K562 (cell line): Measurements from ENCODE around the gene LRRC47. TPM values are rescaled to one million over a fixed set of nuclear protein-coding genes. Genes with fewer than 3 reads are reported as not detected.

Experiments
- ATAC-seq: fragments of 200-7000 bp; cut with Tn5 transposase; 3 replicates; pipeline ENCODE4 v1.9.1; 2020; ENCODE audit warnings: moderate library complexity
- BruUV-seq: library from RNA; stranded (reverse); fragments of 400-500 nt; replicated peaks from 2 replicates; lab custom pipeline; 2021; lab: Mats Ljungman, UMichigan
- CTCF ChIA-PET: fragments of 300-600 bp; formaldehyde crosslinking; extraction: SDS; loops from one replicate; lab custom pipeline; 2021; ENCODE audit warnings: low intra/inter-chr PET ratio; lab: Yijun Ruan, JAX
- POLR2A ChIA-PET: fragments of 300-600, 350-650 bp; sonication (Branson Sonifier 250); formaldehyde crosslinking; extraction: SDS; loops from one replicate; lab custom pipeline; 2021; ENCODE audit warnings: antibody characterized with exemption, inconsistent platforms; lab: Yijun Ruan, JAX
- DNase-seq, 4 experiments: peaks; one replicate each; pipeline versions ENCODE4 v3.0.0 to v3.0.0-alpha.2; 2011 to 2018; ENCODE audit warnings: low spot score in 3 of 4, mixed read lengths in 3 of 4; ENCODE audit errors: extremely low read depth in 1 of 4
- FAIRE-seq: peaks from 2 replicates; lab custom pipeline; 2011; peaks lifted over from hg19 to GRCh38; lab: Jason Lieb, UNC
- H2AFZ ChIP-seq: 2 replicates; pipeline ENCODE4 v1.6.0; 2011; ENCODE audit warnings: low read depth, low read length, control low read depth, inconsistent platforms
- H3K27ac ChIP-seq: fragments of 200-600 bp; 3 replicates; pipeline ENCODE4 v1.8.0; 2011; ENCODE audit warnings: low read depth, mild to moderate bottlenecking, control low read depth, inconsistent platforms, low read length, moderate library complexity, mixed read lengths; ENCODE audit errors: extremely low read depth
- H3K27me3 ChIP-seq, 2 experiments: fragments of 300-600 bp in 1 of 2; 2 replicates in 1 of 2; 3 replicates in 1 of 2; pipeline versions ENCODE4 v1.6.0 to v1.8.0; 2011; ENCODE audit warnings: inconsistent platforms in 2 of 2, low read length in 2 of 2, mild to moderate bottlenecking in 1 of 2, mixed read lengths in 1 of 2, moderate library complexity in 1 of 2; ENCODE audit not compliant: control insufficient read depth in 2 of 2, insufficient read depth in 2 of 2
- H3K36me3 ChIP-seq: fragments of 300-600 bp; 3 replicates; pipeline ENCODE4 v1.8.0; 2011; ENCODE audit warnings: mild to moderate bottlenecking, low read length, inconsistent platforms; ENCODE audit not compliant: control insufficient read depth, insufficient read depth
- H3K4me1 ChIP-seq, 2 experiments: fragments of 200-600 bp in 1 of 2; replicated peaks in 1 of 2; 2 replicates in 1 of 2; 3 replicates in 1 of 2; pipeline versions ENCODE4 v1.5.1 to v1.8.0; 2011; ENCODE audit warnings: inconsistent platforms in 2 of 2, low read length in 2 of 2, mild to moderate bottlenecking in 1 of 2, mixed read lengths in 1 of 2, moderate library complexity in 1 of 2; ENCODE audit not compliant: control insufficient read depth in 2 of 2, insufficient read depth in 2 of 2
- H3K4me2 ChIP-seq: 2 replicates; pipeline ENCODE4 v1.6.1; 2011; ENCODE audit warnings: low read length, control low read depth, inconsistent platforms, mixed read lengths; ENCODE audit not compliant: insufficient read depth
- H3K4me3 ChIP-seq: fragments of 200-600 bp; sonication (generic), shearing (Covaris generic); 2 replicates; pipeline ENCODE4 v1.5.1; 2016; ENCODE audit warnings: control low read depth, inconsistent platforms
- H3K79me2 ChIP-seq: fragments of 200-600 bp; 3 replicates; pipeline ENCODE4 v1.8.0; 2011; ENCODE audit warnings: low read length, inconsistent platforms; ENCODE audit not compliant: control insufficient read depth, insufficient read depth
- H3K9ac ChIP-seq, 2 experiments: 2 replicates each; pipeline versions ENCODE4 v1.6.0 to v1.6.1; 2011; ENCODE audit warnings: low read depth in 2 of 2, low read length in 2 of 2, control low read depth in 1 of 2, inconsistent platforms in 1 of 2, mild to moderate bottlenecking in 1 of 2, mixed read lengths in 1 of 2; ENCODE audit not compliant: insufficient read depth in 1 of 2
- H3K9me1 ChIP-seq: one replicate; pipeline ENCODE4 v1.6.0; 2011; ENCODE audit warnings: inconsistent platforms, mild to moderate bottlenecking, low read length, moderate library complexity; ENCODE audit not compliant: control insufficient read depth, insufficient read depth
- H3K9me3 ChIP-seq: replicated peaks from 2 replicates; pipeline ENCODE4 v1.5.1; 2011; ENCODE audit warnings: low read depth, low read length, inconsistent platforms; ENCODE audit not compliant: control insufficient read depth, insufficient read depth
- H4K20me1 ChIP-seq: replicated peaks from 2 replicates; pipeline ENCODE4 v1.6.1; 2011; ENCODE audit warnings: low read length, inconsistent platforms, mixed read lengths; ENCODE audit not compliant: control insufficient read depth, insufficient read depth
- DDX20 ChIP-seq: fragments of 450-650 bp; IDR thresholded peaks from 2 replicates; pipeline ENCODE4 v1.6.1; 2016; ENCODE audit warnings: missing genetic modification characterization, low read depth, mild to moderate bottlenecking, missing compliant biosample characterization, moderate library complexity
- E2F4 ChIP-seq: sonication (generic); formaldehyde crosslinking; IDR thresholded peaks from 2 replicates; pipeline ENCODE4 v1.8.0; 2022; ENCODE audit warnings: mild to moderate bottlenecking, low read depth, missing genetic modification reagents
- FOS ChIP-seq: IDR thresholded peaks from 3 replicates; pipeline ENCODE4 v1.6.1; 2011; ENCODE audit not compliant: insufficient read length; ENCODE audit errors: extremely low read depth
- L3MBTL2 ChIP-seq: fragments of 450-650 bp; IDR thresholded peaks from 2 replicates; pipeline ENCODE4 v1.6.1; 2016; ENCODE audit warnings: mild to moderate bottlenecking, moderate library complexity
- MAFG ChIP-seq: fragments of 450-650 bp; conservative IDR thresholded peaks from 2 replicates; pipeline ENCODE4 v1.6.1; 2016; ENCODE audit warnings: missing genetic modification characterization, missing compliant biosample characterization
- NFIC ChIP-seq: fragments of 450-650 bp; IDR thresholded peaks from 2 replicates; pipeline ENCODE4 v1.6.1; 2017; ENCODE audit warnings: mild to moderate bottlenecking, inconsistent platforms
- NR4A1 ChIP-seq, 2 experiments: fragments of 250-450 bp in 1 of 2; fragments of 450-650 bp in 1 of 2; sonication (Bioruptor Pico) in 1 of 2; IDR thresholded peaks; 2 replicates each; pipeline versions ENCODE4 v1.4.0 to v1.6.1; 2016 to 2020; ENCODE audit warnings: mild to moderate bottlenecking in 2 of 2, missing compliant biosample characterization in 1 of 2, missing genetic modification characterization in 1 of 2, moderate library complexity in 1 of 2
- WGBS: fragments of 100-300 bp; shearing (Covaris generic); methylation state at CpG from one replicate; pipeline ENCODE4 v1.1.6; 2016; ENCODE audit warnings: low coverage, mixed read lengths; ENCODE audit not compliant: insufficient coverage; ENCODE audit errors: missing lambda C conversion rate; 5-methylcytosine and 5-hydroxymethylcytosine counted together
- in situ Hi-C: fragments of 300-500 bp; cut with MboI; formaldehyde crosslinking; loops from 4 replicates; pipeline ENCODE4 v1.15.0; 2018; ENCODE audit warnings: inconsistent platforms, mixed read lengths
- intact Hi-C: fragments of 100-400 bp; cut with micrococcal nuclease; formaldehyde crosslinking; loops from 2 replicates; pipeline ENCODE4 v1.14.2; 2022
- polyA plus RNA-seq, 8 experiments: library from polyadenylated mRNA; depleted of rRNA in 4 of 8; stranded (reverse) in 5 of 8; unstranded in 3 of 8; fragments of >200 nt; fragmentation: Nextera tagmentation in 2 of 8; fragmentation: Illumina TruSeq in 1 of 8; extraction: Ambion mirVana in 2 of 8; extraction: Trizol in 1 of 8; gene quantifications; 2 replicates each; pipeline versions ENCODE4 v1.2.1 to v1.2.3, GENCODE V29; 2011 to 2014; ENCODE audit warnings: inconsistent platforms in 1 of 8, missing spikeins in 1 of 8
- total RNA-seq, 7 experiments: library from RNA; depleted of rRNA in 6 of 7; stranded (reverse); fragments of >200 nt in 6 of 7; fragmentation: Illumina TruSeq in 2 of 7; extraction: Trizol in 2 of 7; gene quantifications; 2 replicates each; pipeline versions ENCODE4 v1.2.1 to v1.2.3, GENCODE V29; 2011 to 2021; ENCODE audit warnings: low replicate concordance in 1 of 7

Gene LRRC47
- total and polyA plus RNA-seq, 9 of the 15 experiments (the other 6 are each of a cell fraction or from before 2014, with no cell fraction given): 4.6 to 68.0 (median 35.9) TPM

DNA sequence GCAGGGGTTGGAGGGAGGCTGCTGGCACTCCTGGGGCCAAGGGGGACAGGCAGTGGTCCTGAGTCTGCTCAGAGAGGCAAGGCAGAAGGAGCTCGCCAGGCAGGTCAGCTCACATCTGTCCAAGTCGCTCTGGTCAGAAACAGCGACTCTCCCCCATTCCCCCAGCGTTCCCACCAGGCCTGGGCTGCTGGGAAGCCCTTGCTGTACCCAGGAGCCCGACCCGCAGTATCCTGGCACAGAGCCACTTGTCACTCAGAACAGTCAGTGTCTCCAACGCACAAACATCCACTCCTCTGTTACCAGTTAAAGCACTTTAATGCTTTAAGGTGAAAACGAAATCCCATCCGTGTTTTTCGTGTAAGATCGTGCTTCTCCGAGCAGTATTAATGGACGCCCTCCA is 60.6 kb downstream of the LRRC47 start:
- no peak for DNase-seq
- Histone ChIP-seq H3K4me1 (peaks cover 0 to 43% of the 10 kb centered on the region in 2 experiments; a peak in 2 of 5 replicates), H3K9me1 (peaks cover 5% of the 10 kb centered on the region), H3K4me3 (no peak overlapping the region), H3K36me3 (peaks cover 52% of the 10 kb centered on the region; the same call in 2 of the 3 replicates), H3K79me2 (no peaks in the 10 kb centered on the region), H3K9ac (0 out of 4 replicates have a peak overlapping the region, but pooled peaks of 1 of the 2 experiments have one; percentile 49), H3K27ac (no peak overlapping the region), H3K9me3 (no peaks in the 10 kb centered on the region), H2AFZ (no peak overlapping the region), H3K27me3 (peaks cover 0 to 4% of the 10 kb centered on the region in 2 experiments; a peak in 1 of 5 replicates), H4K20me1 (no peaks in the 10 kb centered on the region; the same call in 1 of the 2 replicates), H3K4me2 (no peak overlapping the region)
- CTCF ChIA-PET: no interaction called here
- no peak for FAIRE-seq
- BruUV-seq: no TSS peak
- TF ChIP-seq L3MBTL2: no peak
- TF ChIP-seq NFIC: peak; percentile 50
- POLR2A ChIA-PET: interaction anchor here (0.7 to 1.2 kb wide), 3 partner anchors 9 to 38 kb away, joined by 3 to 5 read pairs (median 5); no protein-coding TSS in a partner anchor
- 60% methylated on average over 13 of the region's 13 CpGs for WGBS
- in situ Hi-C loops: no loop called here
- intact Hi-C loops: no loop called here
- ATAC-seq: no peak

DNA sequence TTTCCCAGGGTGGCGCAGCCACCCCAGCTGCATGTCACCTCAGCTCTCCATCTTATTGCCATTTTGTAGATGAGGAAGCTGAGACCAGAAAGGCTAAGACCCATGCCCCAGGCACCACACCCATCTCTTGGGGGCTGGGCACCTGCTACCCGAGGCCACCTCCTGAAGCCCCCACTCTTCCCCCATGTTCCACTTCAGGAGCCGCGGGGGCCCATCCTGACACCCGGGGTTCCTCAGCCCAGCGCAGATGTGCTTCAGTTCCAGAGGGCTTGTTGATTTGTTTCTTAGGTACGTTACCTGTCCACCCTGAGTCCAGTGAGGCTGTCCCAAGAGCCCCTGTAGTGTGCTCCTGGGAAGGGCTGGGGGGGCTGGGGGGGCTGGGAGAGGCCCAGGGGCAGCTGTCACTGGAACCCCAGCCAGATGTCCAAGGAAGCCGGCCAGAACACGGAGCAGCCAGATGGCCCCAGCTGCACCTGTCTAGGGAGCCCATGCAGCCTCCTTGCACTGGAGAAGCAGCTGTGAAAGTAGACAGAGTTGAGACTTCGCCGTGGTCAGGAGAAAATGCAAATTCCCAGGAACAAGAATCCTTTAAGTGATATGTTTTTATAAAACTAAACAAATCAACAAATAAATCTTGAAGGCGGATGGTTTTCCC is 61.1 kb downstream of the LRRC47 start:
- WGBS: 83% methylated on average over 12 of the region's 12 CpGs
- TF ChIP-seq NR4A1 (CRISPR knock-in tag; IDR thresholded peaks at IDR 0.05) (no peak), NR4A1 (tag; IDR thresholded peaks at IDR 0.05) (no peak), E2F4 (CRISPR knock-in tag) (no peak), FOS (no peak), DDX20 (tag) (no peak), MAFG (tag) (no peak)
- no peak overlapping the region for H3K4me3 ChIP-seq
- H3K9me3 ChIP-seq: no peaks in the 10 kb centered on the region
- H3K27me3 ChIP-seq: peaks cover 0 to 9% of the 10 kb centered on the region in 2 experiments; a peak in 2 of 5 replicates
- no peak for FAIRE-seq
- H3K27ac ChIP-seq: no peak overlapping the region
- H2AFZ ChIP-seq: no peak overlapping the region
- no TSS peak for BruUV-seq
- no peak for ATAC-seq
- no peaks in the 10 kb centered on the region for H3K79me2 ChIP-seq
- in situ Hi-C loops: no loop called here
- peaks cover 5% of the 10 kb centered on the region for H3K9me1 ChIP-seq
- ChIA-PET POLR2A (interaction anchor here (0.7 to 1.6 kb wide), 5 partner anchors 8 to 58 kb away, joined by 3 to 5 read pairs (median 3); no protein-coding TSS in a partner anchor), CTCF (no interaction called here)
- H3K36me3 ChIP-seq: peaks cover 47% of the 10 kb centered on the region; the same call in 2 of the 3 replicates
- H3K9ac ChIP-seq: no peak overlapping the region
- no peak overlapping the region for H3K4me2 ChIP-seq
- DNase-seq: no peak
- no peaks in the 10 kb centered on the region; the same call in 1 of the 2 replicates for H4K20me1 ChIP-seq
- peaks cover 0 to 46% of the 10 kb centered on the region in 2 experiments; a peak in 2 of 5 replicates for H3K4me1 ChIP-seq
- intact Hi-C loops: no loop called here
